DND-41 (cell line): ENCODE measurements around the gene P2RX1.

Experiments used
- EZH2 ChIP-seq: IDR thresholded peaks from 3 replicates; pipeline ENCODE4 v1.6.1; 2012; ENCODE audit warnings: borderline replicate concordance, low read depth, mild to moderate bottlenecking, moderate library complexity, low read length, inconsistent platforms; ENCODE audit not compliant: severe bottlenecking
- TF ChIP-seq, protein P1 (sequence below): IDR thresholded peaks from 2 replicates; pipeline ENCODE4 v1.5.1; 2012; ENCODE audit warnings: borderline replicate concordance, low read length, moderate library complexity, mild to moderate bottlenecking; ENCODE audit not compliant: poor library complexity, severe bottlenecking; ENCODE audit errors: extremely low read depth

DNA sequence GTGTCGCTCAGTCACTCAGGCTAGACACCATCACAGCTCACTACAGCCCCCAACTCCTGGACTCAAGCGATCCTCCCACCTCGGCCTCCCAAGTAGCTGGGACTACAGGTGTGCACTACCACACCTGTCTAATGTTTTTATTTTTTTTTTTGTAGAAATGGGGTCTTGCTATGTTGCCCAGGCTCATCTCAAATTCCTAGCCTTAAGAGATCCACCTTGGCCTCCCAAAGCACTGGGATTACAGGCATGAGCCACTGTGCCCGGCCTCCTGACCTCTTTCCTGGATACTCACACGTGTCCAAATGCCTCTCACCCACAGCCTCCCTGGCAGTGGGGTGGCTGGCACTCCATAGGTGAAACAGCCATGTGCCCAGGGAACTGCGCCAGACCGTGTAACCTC, 40.9 kb downstream of the P2RX1 start:
- TF ChIP-seq, protein P1, sequence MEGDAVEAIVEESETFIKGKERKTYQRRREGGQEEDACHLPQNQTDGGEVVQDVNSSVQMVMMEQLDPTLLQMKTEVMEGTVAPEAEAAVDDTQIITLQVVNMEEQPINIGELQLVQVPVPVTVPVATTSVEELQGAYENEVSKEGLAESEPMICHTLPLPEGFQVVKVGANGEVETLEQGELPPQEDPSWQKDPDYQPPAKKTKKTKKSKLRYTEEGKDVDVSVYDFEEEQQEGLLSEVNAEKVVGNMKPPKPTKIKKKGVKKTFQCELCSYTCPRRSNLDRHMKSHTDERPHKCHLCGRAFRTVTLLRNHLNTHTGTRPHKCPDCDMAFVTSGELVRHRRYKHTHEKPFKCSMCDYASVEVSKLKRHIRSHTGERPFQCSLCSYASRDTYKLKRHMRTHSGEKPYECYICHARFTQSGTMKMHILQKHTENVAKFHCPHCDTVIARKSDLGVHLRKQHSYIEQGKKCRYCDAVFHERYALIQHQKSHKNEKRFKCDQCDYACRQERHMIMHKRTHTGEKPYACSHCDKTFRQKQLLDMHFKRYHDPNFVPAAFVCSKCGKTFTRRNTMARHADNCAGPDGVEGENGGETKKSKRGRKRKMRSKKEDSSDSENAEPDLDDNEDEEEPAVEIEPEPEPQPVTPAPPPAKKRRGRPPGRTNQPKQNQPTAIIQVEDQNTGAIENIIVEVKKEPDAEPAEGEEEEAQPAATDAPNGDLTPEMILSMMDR = no peak
- no peak for TF ChIP-seq EZH2
